Measurements from ENCODE around the gene PRRC2B. TPM values are rescaled to one million over a fixed set of nuclear protein-coding genes. Genes with fewer than 3 reads are reported as not detected.

The PRRC2B gene
- total and polyA plus RNA-seq, 2 experiments from 2014 or later, result 30.9 to 53.7 TPM

GRCh38 chr9:131441441-131441840 is 47.6 kb downstream of the PRRC2B start:
- H3K4me1 ChIP-seq (ENCODE audit: insufficient read depth), result no peaks in the 10 kb centered on the region
- peaks cover 60% of the 10 kb centered on the region for H3K36me3 ChIP-seq (ENCODE audit: low read depth)
- H3K79me2 ChIP-seq (ENCODE audit: insufficient read depth), result peaks cover 89% of the 10 kb centered on the region
- no peak overlapping the region for H3K9ac ChIP-seq
- H3K4me3 ChIP-seq, result no peak overlapping the region
- H3K9me2 ChIP-seq (ENCODE audit: insufficient read depth), result no peaks in the 10 kb centered on the region
- WGBS, 2 experiments (ENCODE audit: low coverage in 1 of 2, low lambda C conversion rate in 2 of 2, missing lambda C conversion rate in 2 of 2), result 69 to 79% methylated on average over 2 of the region's 2 CpGs
- H3K9me3 ChIP-seq (ENCODE audit: low read depth), result no peaks in the 10 kb centered on the region
- no peak overlapping the region for H3K4me2 ChIP-seq (ENCODE audit: unreplicated experiment)
- no peak for DNase-seq
- no peak overlapping the region for H2AFZ ChIP-seq
- no peak for TF ChIP-seq EZH2phosphoT487 (IDR thresholded peaks at IDR 0.05; ENCODE audit: insufficient read depth, low read depth)
- no peak for TF ChIP-seq EZH2 (IDR thresholded peaks at IDR 0.05; ENCODE audit: insufficient read depth, poor library complexity, severe bottlenecking)
- H3K27ac ChIP-seq, result no peak overlapping the region
- H3F3A ChIP-seq (ENCODE audit: insufficient read depth), result no peaks in the 10 kb centered on the region; the same call in 1 of the 2 replicates
- H4K20me1 ChIP-seq (ENCODE audit: insufficient read depth), result no peaks in the 10 kb centered on the region
- no peaks in the 10 kb centered on the region for H3K27me3 ChIP-seq (replicated peaks; ENCODE audit: insufficient read depth)
- in situ Hi-C loops (cut with MboI), result no loop called here

DNA sequence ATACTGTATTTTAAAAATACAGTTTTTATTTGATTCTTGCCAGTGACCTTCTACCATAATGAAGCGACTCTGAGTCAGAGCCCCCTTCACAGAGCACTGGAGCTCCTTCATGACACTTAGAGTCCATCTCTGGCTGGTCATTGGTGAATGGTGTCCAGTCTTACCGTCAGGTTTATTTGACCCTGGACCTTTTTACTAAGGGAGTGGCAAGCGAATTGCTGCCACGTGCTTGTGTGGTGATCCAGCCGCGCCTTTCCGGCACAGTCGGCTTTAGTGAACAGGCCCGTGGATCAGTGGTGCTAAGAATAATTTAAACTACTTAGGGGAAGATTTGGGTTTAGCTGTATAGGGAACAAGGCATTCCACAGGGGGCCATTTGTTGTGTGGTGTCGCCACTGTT is 48.5 kb downstream of the PRRC2B start:
- H3K4me3 ChIP-seq, result no peak overlapping the region
- no peaks in the 10 kb centered on the region for H3K9me2 ChIP-seq (ENCODE audit: insufficient read depth)
- H3K79me2 ChIP-seq (ENCODE audit: insufficient read depth), result peaks cover 80% of the 10 kb centered on the region
- TF ChIP-seq EZH2phosphoT487 (IDR thresholded peaks at IDR 0.05; ENCODE audit: insufficient read depth, low read depth) (no peak), EZH2 (IDR thresholded peaks at IDR 0.05; ENCODE audit: insufficient read depth, poor library complexity, severe bottlenecking) (no peak)
- H3K9ac ChIP-seq, result no peak overlapping the region
- H3K4me1 ChIP-seq (ENCODE audit: insufficient read depth), result no peaks in the 10 kb centered on the region
- no peaks in the 10 kb centered on the region for H3K27me3 ChIP-seq (replicated peaks; ENCODE audit: insufficient read depth)
- H3K27ac ChIP-seq, result no peak overlapping the region
- H3K9me3 ChIP-seq (ENCODE audit: low read depth), result no peaks in the 10 kb centered on the region
- in situ Hi-C loops (cut with MboI), result no loop called here
- no peaks in the 10 kb centered on the region for H4K20me1 ChIP-seq (ENCODE audit: insufficient read depth)
- peaks cover 58% of the 10 kb centered on the region for H3K36me3 ChIP-seq (ENCODE audit: low read depth)
- no peak overlapping the region for H3K4me2 ChIP-seq (ENCODE audit: unreplicated experiment)
- no peak overlapping the region for H2AFZ ChIP-seq
- H3F3A ChIP-seq (ENCODE audit: insufficient read depth), result peaks cover 7% of the 10 kb centered on the region; the same call in 1 of the 2 replicates
- WGBS, 2 experiments (ENCODE audit: low coverage in 1 of 2, low lambda C conversion rate in 2 of 2, missing lambda C conversion rate in 2 of 2), result 85% methylated on average over 10 of the region's 10 CpGs
- no peak for DNase-seq

GRCh38 chr9:131443648-131444047 is 49.8 kb downstream of the PRRC2B start:
- H3K36me3 ChIP-seq (ENCODE audit: low read depth), result peaks cover 56% of the 10 kb centered on the region

GRCh38 chr9:131446276-131446675 is 52.4 kb downstream of the PRRC2B start:
- H3K4me3 ChIP-seq, result no peak overlapping the region
- WGBS, 2 experiments (ENCODE audit: low coverage in 1 of 2, low lambda C conversion rate in 2 of 2, missing lambda C conversion rate in 2 of 2), result 89 to 95% methylated on average over 10 to 11 of the region's 11 CpGs

More at GRCh38 chr9:131443648-131444047, 49.8 kb downstream of the PRRC2B start:
- Histone ChIP-seq H3K4me3 (no peak overlapping the region), H3K4me2 (ENCODE audit: unreplicated experiment) (no peak overlapping the region), H3K9me3 (ENCODE audit: low read depth) (no peaks in the 10 kb centered on the region), H3K79me2 (ENCODE audit: insufficient read depth) (peaks cover 72% of the 10 kb centered on the region), H3K9me2 (ENCODE audit: insufficient read depth) (no peaks in the 10 kb centered on the region), H3F3A (ENCODE audit: insufficient read depth) (peaks cover 12% of the 10 kb centered on the region; the same call in 1 of the 2 replicates), H2AFZ (no peak overlapping the region), H3K4me1 (ENCODE audit: insufficient read depth) (no peaks in the 10 kb centered on the region), H4K20me1 (ENCODE audit: insufficient read depth) (no peaks in the 10 kb centered on the region), H3K9ac (no peak overlapping the region), H3K27me3 (replicated peaks; ENCODE audit: insufficient read depth) (no peaks in the 10 kb centered on the region), H3K27ac (no peak overlapping the region)
- 56 to 79% methylated on average over 2 of the region's 2 CpGs for WGBS, 2 experiments (ENCODE audit: low coverage in 1 of 2, low lambda C conversion rate in 2 of 2, missing lambda C conversion rate in 2 of 2)
- no peak for TF ChIP-seq EZH2phosphoT487 (IDR thresholded peaks at IDR 0.05; ENCODE audit: insufficient read depth, low read depth)
- TF ChIP-seq EZH2 (IDR thresholded peaks at IDR 0.05; ENCODE audit: insufficient read depth, poor library complexity, severe bottlenecking), result no peak
- no peak for DNase-seq
- in situ Hi-C loops (cut with MboI), result no loop called here

More at GRCh38 chr9:131446276-131446675, 52.4 kb downstream of the PRRC2B start:
- in situ Hi-C loops (cut with MboI), result no loop called here
- Histone ChIP-seq H3K27ac (no peak overlapping the region), H3K79me2 (ENCODE audit: insufficient read depth) (peaks cover 71% of the 10 kb centered on the region), H3K9me2 (ENCODE audit: insufficient read depth) (no peaks in the 10 kb centered on the region), H3K27me3 (replicated peaks; ENCODE audit: insufficient read depth) (no peaks in the 10 kb centered on the region), H3K9ac (no peak overlapping the region), H3K9me3 (ENCODE audit: low read depth) (no peaks in the 10 kb centered on the region), H3K4me1 (ENCODE audit: insufficient read depth) (no peaks in the 10 kb centered on the region), H3F3A (ENCODE audit: insufficient read depth) (peaks cover 18% of the 10 kb centered on the region; the same call in 1 of the 2 replicates), H4K20me1 (ENCODE audit: insufficient read depth) (0 out of 2 replicates have a peak, but pooled peaks cover 3% of the 10 kb centered on the region), H3K36me3 (ENCODE audit: low read depth) (peaks cover 58% of the 10 kb centered on the region), H2AFZ (no peak overlapping the region), H3K4me2 (ENCODE audit: unreplicated experiment) (no peak overlapping the region)
- DNase-seq, result no peak
- TF ChIP-seq EZH2phosphoT487 (IDR thresholded peaks at IDR 0.05; ENCODE audit: insufficient read depth, low read depth) (no peak), EZH2 (IDR thresholded peaks at IDR 0.05; ENCODE audit: insufficient read depth, poor library complexity, severe bottlenecking) (no peak)
